HG03521 (cell line): ENCODE results near the gene MTPN.

Source experiments
- ATAC-seq: cut with Tn5 transposase; IDR thresholded peaks from one replicate; pipeline ENCODE4 v1.9.1; 2021; ENCODE audit warnings: mild to moderate bottlenecking, moderate library complexity; ENCODE audit not compliant: unreplicated experiment

The MTPN gene, protein sequence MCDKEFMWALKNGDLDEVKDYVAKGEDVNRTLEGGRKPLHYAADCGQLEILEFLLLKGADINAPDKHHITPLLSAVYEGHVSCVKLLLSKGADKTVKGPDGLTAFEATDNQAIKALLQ

GRCh38 chr7:135977007-135977741 is at the start of gene MTPN:
Gene MTPN (minus strand): TSS chr7:135977359. CDS start chr7:135977100, 259 bp downstream.
- peak; percentile 56 for ATAC-seq

DNA sequence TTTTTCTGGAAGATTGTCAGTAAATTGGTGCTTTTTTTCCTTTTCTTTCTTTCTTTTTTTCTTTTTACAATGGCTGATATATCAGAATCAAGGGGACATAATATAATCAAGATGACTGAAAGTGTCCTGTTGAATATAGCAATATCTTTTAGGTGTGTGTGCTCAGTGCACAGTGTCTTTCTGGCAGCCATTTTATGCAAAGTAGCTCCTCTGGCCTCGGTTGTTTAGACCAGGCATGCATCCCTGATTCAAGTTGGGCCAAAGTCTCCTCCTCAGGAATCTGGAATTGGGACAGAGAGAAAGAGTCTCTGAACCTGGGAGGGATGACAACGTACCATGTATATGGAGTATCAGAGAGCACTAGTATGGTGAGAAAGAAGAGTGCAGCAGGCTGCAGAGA is 49.0 kb upstream of the MTPN start:
- no peak for ATAC-seq

- no peak for ATAC-seq
Measured at GRCh38 chr7:136023134-136023869, 46.1 kb upstream of the MTPN start.

- no peak for ATAC-seq
Measured at GRCh38 chr7:136020556-136020955, 43.4 kb upstream of the MTPN start.

- no peak for ATAC-seq
Measured at GRCh38 chr7:136018104-136018503, 40.9 kb upstream of the MTPN start.

DNA sequence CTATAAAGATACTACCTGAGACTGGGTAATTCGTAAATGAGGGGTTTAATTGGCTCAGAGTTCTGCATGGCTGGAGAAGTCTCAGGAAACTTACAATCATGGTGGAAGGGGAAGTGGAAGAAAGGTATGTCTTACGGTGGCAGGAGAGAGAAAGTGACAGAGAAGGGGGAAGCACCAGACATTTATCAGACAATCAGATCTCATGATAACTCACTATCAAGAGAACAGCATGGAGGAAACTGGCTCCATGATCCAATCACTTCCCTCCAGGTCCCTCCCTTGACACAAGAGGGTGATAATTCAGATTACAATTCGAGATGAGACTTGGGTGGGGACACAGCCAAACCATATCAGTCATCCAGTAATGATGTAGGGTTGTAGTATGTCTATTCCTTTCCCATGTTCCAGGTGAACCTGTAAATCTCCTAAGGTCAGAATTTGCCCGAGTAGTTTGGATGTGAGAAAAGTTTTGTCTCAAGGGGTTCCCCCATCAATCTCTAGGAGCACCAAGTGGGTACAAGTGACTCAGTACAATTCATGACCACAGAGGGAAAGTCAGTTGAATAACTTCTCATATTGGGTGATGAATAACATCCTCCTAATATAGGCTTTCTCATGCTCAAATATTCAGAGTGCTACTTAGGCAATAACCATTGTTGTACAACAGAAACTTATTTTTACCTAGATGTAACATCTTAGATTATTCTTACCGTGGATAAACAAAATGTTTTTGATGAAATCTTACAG is 39.7 kb upstream of the MTPN start:
- ATAC-seq: no peak

- ATAC-seq: no peak
Measured at GRCh38 chr7:136015638-136016037, 38.5 kb upstream of the MTPN start.

DNA sequence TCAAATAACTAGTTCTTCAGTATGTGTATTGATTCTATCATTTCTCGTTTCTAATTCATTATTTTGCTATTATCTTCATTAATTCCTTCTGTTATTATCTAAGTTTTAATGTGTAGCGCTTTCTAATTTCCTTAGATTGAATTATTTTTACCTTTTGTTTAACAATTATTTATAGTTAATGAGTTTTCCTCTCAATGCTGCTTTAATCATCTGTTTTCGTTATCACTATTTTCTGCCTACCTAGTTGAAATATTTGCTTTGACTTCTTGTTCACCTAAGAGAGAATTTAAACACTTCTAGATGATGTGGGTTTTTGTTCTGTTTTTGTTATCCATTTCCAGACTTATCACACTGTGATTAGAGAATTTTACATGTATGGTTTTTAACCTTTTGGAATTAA is 37.5 kb upstream of the MTPN start:
- no peak for ATAC-seq

DNA sequence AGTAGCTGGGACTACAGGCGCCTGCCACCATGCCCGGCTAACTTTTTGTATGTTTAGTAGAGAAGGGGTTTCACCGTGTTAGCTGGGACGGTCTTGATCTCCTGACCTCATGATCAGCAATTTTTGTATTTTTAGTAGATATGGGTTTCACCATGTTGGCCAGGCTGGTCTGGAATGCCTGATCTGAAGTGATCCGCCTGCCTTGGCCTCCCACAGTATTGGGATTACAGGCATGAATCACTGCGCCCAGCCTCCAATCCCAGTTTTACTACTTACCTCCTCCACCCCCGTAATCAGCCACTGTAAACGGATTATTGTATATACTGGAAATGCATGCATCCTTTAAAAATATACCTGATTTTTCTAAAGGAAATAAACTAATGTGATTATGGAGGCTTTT is 35.1 kb upstream of the MTPN start:
- no peak for ATAC-seq

GRCh38 chr7:136009488-136010079 is 32.4 kb upstream of the MTPN start:
- no peak for ATAC-seq

- ATAC-seq: no peak
Measured at GRCh38 chr7:136006208-136006607, 29.0 kb upstream of the MTPN start.

- no peak for ATAC-seq
Measured at GRCh38 chr7:136004083-136004482, 26.9 kb upstream of the MTPN start.

DNA sequence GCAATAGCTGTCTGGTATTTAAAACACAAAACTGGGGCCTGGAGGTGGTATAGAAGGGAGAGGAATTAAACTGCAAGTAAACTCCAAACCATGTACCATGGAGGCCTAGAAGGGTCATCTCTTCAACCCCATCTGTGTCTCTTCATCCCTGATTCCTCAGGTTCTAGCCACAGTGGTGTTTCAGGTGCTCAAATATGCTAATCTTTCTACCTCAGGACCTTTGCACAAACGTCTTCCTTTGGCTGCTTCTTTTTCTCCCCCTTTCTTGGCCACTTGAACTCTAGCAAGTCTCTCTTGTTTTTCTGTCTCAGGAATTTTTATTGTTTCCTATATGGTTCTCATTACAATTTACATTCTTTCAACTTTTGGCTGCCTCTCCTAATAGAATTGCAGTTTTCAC is 25.6 kb upstream of the MTPN start:
- ATAC-seq: no peak

DNA sequence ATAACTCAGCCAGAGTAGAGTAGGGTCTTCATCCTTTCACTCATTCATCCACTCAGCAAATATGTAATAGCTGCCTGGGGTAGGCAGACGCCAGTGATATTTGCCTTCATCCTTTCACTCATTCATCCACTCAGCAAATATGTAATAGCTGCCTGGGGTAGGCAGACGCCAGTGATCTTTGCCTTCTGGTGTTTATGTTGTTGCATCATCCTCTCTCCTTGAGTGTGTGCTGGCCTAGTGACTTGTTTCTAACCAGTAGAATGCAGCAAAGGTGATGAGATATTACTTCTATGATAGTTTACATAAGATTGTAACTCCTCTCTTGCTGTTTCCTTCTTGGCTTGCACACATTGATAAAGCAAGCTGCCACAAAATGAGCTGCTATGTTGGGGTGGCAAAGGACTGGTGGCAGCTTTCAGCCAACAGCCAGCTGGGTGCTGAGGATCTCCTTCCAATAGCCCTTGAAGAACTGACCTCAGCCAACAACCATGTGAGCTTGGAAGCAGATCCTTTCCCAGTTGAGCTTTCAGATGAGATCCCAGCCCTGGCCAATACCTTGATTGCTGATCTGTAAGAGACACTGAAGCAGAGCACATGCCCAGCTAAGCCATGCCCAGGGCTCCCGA is 23.2 kb upstream of the MTPN start:
- ATAC-seq: no peak

DNA sequence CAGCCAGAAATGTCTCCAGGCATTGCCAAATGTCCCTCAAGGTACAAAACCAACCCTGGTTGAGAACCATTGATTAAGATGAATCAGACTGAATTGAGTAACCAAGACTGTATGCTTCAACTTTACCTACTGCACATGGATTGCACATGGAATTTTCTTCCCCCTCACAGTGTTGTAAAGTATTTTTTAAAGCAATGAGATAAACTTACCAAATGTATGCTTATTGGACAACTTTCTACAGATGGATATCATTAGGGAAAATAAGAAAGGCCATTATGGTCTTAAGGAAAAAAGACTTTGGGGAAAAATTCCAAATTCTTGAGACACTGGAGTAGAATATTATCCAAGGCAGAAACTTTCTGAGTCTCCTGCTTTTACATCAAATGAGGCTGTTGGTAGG is 20.9 kb upstream of the MTPN start:
- ATAC-seq: no peak

DNA sequence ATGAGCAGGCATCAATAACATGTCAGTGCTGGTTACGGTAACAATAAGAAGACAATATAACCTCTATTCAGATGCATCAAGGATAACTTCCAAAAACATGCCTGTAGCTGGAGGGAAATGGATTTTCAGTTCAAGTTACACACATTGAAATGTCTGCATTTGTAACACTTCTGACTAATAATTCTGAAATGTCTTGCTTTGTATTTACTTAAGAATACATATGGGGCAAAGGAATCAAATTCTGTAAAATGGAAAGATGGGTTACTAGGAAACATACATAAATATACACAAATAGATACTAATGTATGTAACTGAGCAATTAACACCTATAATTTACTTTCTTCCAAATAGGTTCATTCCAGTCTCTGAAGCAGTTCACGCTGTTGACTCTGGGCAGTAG is 18.6 kb upstream of the MTPN start:
- no peak for ATAC-seq

DNA sequence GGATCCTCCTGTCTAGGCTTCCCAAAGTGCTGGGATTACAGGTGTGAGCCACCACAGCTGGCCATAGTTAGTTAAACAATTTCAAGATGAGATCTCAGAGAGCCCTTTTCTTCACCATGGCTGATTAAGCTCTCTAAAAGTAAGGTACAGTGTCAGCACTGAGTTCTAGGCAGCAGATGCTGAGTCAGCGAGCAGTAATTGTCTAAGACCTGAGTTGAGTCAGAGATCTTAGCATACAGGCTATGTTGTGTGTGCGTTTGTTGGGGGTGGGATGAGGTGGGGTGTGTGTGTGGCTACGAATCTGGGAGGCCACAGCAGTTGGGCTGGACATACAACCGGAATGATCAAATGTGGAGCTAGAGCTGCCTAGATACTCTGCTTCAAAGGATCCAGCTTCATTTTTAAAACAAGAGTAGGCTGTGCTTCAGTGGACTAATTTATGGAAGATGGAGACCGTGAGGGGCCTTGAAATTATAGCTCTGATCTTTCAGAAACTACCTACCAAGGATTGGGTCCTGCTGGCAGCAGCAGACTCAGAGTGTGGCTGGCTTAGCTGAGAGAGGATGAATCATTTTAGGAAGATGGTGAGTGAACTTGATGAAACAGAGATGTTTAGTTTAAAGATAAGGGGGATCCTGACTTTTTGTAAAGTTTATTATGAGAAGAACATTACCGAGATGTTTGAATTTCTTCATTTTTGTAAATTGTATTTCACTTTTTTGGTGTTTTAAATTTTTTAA is 17.5 kb upstream of the MTPN start:
- no peak for ATAC-seq

GRCh38 chr7:135993950-135994349 is 16.8 kb upstream of the MTPN start:
- peak; percentile 71 for ATAC-seq

DNA sequence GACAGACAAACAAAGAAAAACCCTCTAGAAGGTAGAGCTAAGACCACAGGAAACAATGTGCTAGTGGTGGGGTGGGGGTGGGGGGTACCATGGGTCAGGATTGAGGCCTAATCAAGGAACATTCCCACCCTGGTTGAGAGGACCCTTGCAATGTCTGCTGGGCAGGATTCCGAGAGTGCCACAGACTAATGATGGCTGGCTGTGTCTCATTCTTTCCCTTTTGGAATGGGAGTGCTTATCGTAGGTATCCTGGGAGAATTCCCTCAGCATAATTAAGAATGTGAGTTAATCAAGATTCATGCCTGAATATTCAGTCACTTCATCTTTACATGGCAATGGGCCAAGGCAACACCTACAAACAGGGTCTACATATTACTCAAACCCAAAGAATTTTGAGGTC is 14.7 kb upstream of the MTPN start:
- no peak for ATAC-seq

- no peak for ATAC-seq
Measured at GRCh38 chr7:135991322-135991721, 14.2 kb upstream of the MTPN start.
